SU-DHL-6 (cell line): ENCODE data around the gene CLECL1.

Experiments used
- CTCF ChIP-seq: fragments of 200-600 bp; sonication (generic); IDR thresholded peaks from one replicate; pipeline ENCODE4 v1.5.1; 2017; ENCODE audit warnings: antibody characterized with exemption, mild to moderate bottlenecking, low read length, moderate library complexity; ENCODE audit not compliant: insufficient read depth, poor library complexity, severe bottlenecking
- EZH2phosphoT487 ChIP-seq: fragments of 200-600 bp; sonication (generic), shearing (Covaris generic); conservative IDR thresholded peaks from 2 replicates; pipeline ENCODE4 v1.6.1; 2018; ENCODE audit warnings: mild to moderate bottlenecking, antibody characterized with exemption, low read length, moderate library complexity, mixed read lengths

GRCh38 chr12:9763025-9763424, 30.1 kb upstream of the CLECL1 start:
- TF ChIP-seq EZH2phosphoT487 (no peak), CTCF (no peak)
